ENCODE measurements around the gene ACTL6A.
A peak's percentile ranks its signal among the peaks of the same experiment; 100 is the strongest.

Gene ACTL6A

GRCh38 chr3:179563271-179563783 lies 601 bp downstream of the ACTL6A start:
- TF ChIP-seq REST (IDR thresholded peaks at IDR 0.05; ENCODE audit: low read depth) (no peak), EP300 (IDR thresholded peaks at IDR 0.05; ENCODE audit: borderline replicate concordance) (no peak), TEAD4 (IDR thresholded peaks at IDR 0.05) (no peak), CEBPB (IDR thresholded peaks at IDR 0.05) (no peak), EGR1 (IDR thresholded peaks at IDR 0.05) (no peak), MAX (IDR thresholded peaks at IDR 0.05) (peak; percentile 62; the same call in 1 of the 2 replicates), ZBTB7A (IDR thresholded peaks at IDR 0.05; ENCODE audit: low read depth) (peak; percentile 69; the same call in 1 of the 2 replicates)

GRCh38 chr3:179565496-179565895 lies 2.8 kb downstream of the ACTL6A start:
- TF ChIP-seq CREB1 (IDR thresholded peaks at IDR 0.05; ENCODE audit: low read depth) (no peak), ZBTB7A (IDR thresholded peaks at IDR 0.05; ENCODE audit: low read depth) (no peak)

- no peak for TF ChIP-seq TAF1 (IDR thresholded peaks at IDR 0.05; ENCODE audit: low read depth)
- TF ChIP-seq FOXM1 (IDR thresholded peaks at IDR 0.05; ENCODE audit: borderline replicate concordance, low read depth), result no peak
- TF ChIP-seq RAD21 (IDR thresholded peaks at IDR 0.05; ENCODE audit: low read depth), result no peak
- no peak for TF ChIP-seq TCF12 (IDR thresholded peaks at IDR 0.05; ENCODE audit: low read depth)
- TF ChIP-seq NFIC (IDR thresholded peaks at IDR 0.05), result no peak
- no peak for TF ChIP-seq REST (IDR thresholded peaks at IDR 0.05; ENCODE audit: low read depth)
- no peak for TF ChIP-seq EGR1 (IDR thresholded peaks at IDR 0.05)
- no peak for TF ChIP-seq EP300 (IDR thresholded peaks at IDR 0.05; ENCODE audit: borderline replicate concordance)
- no peak for TF ChIP-seq CREB1 (IDR thresholded peaks at IDR 0.05; ENCODE audit: low read depth)
- no peak for TF ChIP-seq ZBTB7A (IDR thresholded peaks at IDR 0.05; ENCODE audit: low read depth)
- TF ChIP-seq YY1 (IDR thresholded peaks at IDR 0.05; ENCODE audit: low read depth), result no peak
- TF ChIP-seq MAX (IDR thresholded peaks at IDR 0.05), result no peak
- no peak for TF ChIP-seq CEBPB (IDR thresholded peaks at IDR 0.05)
Observed at GRCh38 chr3:179580992-179581391, 18.3 kb downstream of the ACTL6A start.

- TF ChIP-seq EGR1 (IDR thresholded peaks at IDR 0.05) (no peak), REST (IDR thresholded peaks at IDR 0.05; ENCODE audit: low read depth) (no peak), FOXM1 (IDR thresholded peaks at IDR 0.05; ENCODE audit: borderline replicate concordance, low read depth) (no peak), NFIC (IDR thresholded peaks at IDR 0.05) (no peak), TCF12 (IDR thresholded peaks at IDR 0.05; ENCODE audit: low read depth) (no peak), ZBTB7A (IDR thresholded peaks at IDR 0.05; ENCODE audit: low read depth) (no peak), EP300 (IDR thresholded peaks at IDR 0.05; ENCODE audit: borderline replicate concordance) (no peak), CREB1 (IDR thresholded peaks at IDR 0.05; ENCODE audit: low read depth) (no peak)
Observed at GRCh38 chr3:179589143-179589542, 26.4 kb downstream of the ACTL6A start.

- TF ChIP-seq YY1 (IDR thresholded peaks at IDR 0.05; ENCODE audit: low read depth) (no peak), ZBTB7A (IDR thresholded peaks at IDR 0.05; ENCODE audit: low read depth) (no peak), NFIC (IDR thresholded peaks at IDR 0.05) (no peak), EP300 (IDR thresholded peaks at IDR 0.05; ENCODE audit: borderline replicate concordance) (no peak), RAD21 (IDR thresholded peaks at IDR 0.05; ENCODE audit: low read depth) (no peak), CEBPB (IDR thresholded peaks at IDR 0.05) (no peak), EGR1 (IDR thresholded peaks at IDR 0.05) (no peak), TEAD4 (IDR thresholded peaks at IDR 0.05) (no peak), MAX (IDR thresholded peaks at IDR 0.05) (no peak), REST (IDR thresholded peaks at IDR 0.05; ENCODE audit: low read depth) (no peak), TAF1 (IDR thresholded peaks at IDR 0.05; ENCODE audit: low read depth) (no peak), USF1 (IDR thresholded peaks at IDR 0.05) (no peak), TCF12 (IDR thresholded peaks at IDR 0.05; ENCODE audit: low read depth) (no peak), CREB1 (IDR thresholded peaks at IDR 0.05; ENCODE audit: low read depth) (no peak), FOXM1 (IDR thresholded peaks at IDR 0.05; ENCODE audit: borderline replicate concordance, low read depth) (no peak)
Observed at GRCh38 chr3:179590669-179591068, 27.9 kb downstream of the ACTL6A start.

All from Ishikawa (cell line).